Measurements from ENCODE around the gene SARS1.
"Not testable (repeated sequence)": the region's sequence is repeated elsewhere in the genome, so short reads cannot be mapped to it uniquely, and the experiment has no call there.

The SARS1 gene

GRCh38 chr1:109282497-109282951 lies 68.8 kb downstream of the SARS1 start:
- peak overlapping the region; percentile 91 to 97 for H3K4me3 ChIP-seq (ENCODE audit: low read depth in 1 of 2, low read length in 1 of 2)

GRCh38 chr1:109282952-109283747 lies 69.4 kb downstream of the SARS1 start, which contains the start of gene PSRC1:
Gene PSRC1 (minus strand): TSS chr1:109283145.
- peak within 1 kb of the TSS; percentile 91 to 97 for H3K4me3 ChIP-seq (ENCODE audit: low read depth in 1 of 2, low read length in 1 of 2)
- peak within 1 kb of the TSS; percentile 88 for H3K27ac ChIP-seq
- H3K9me3 ChIP-seq = no peaks in the 10 kb centered on the region
- no peaks in the 10 kb centered on the region for H3K27me3 ChIP-seq
- H3K4me1 ChIP-seq (ENCODE audit: control insufficient read depth in 1 of 2, insufficient read depth in 1 of 2, low read depth in 1 of 2, low read length in 1 of 2) = peaks cover 34 to 36% of the 10 kb centered on the region in 2 experiments
- peak; percentile 82 for TF ChIP-seq CTCF (IDR thresholded peaks at IDR 0.05)
- H3K36me3 ChIP-seq = no peaks in the 10 kb centered on the region

More at GRCh38 chr1:109282497-109282951, 68.8 kb downstream of the SARS1 start:
- no peak for TF ChIP-seq CTCF (IDR thresholded peaks at IDR 0.05)
- Histone ChIP-seq H3K9me3 (no peaks in the 10 kb centered on the region), H3K36me3 (no peaks in the 10 kb centered on the region), H3K4me1 (ENCODE audit: control insufficient read depth in 1 of 2, insufficient read depth in 1 of 2, low read depth in 1 of 2, low read length in 1 of 2) (peaks cover 36 to 37% of the 10 kb centered on the region in 2 experiments), H3K27me3 (no peaks in the 10 kb centered on the region), H3K27ac (peak overlapping the region; percentile 88)

GRCh38 chr1:109283748-109284600 lies 70.3 kb downstream of the SARS1 start:
- no peaks in the 10 kb centered on the region for H3K36me3 ChIP-seq
- H3K4me1 ChIP-seq (ENCODE audit: control insufficient read depth in 1 of 2, insufficient read depth in 1 of 2, low read depth in 1 of 2, low read length in 1 of 2) = peaks cover 34 to 36% of the 10 kb centered on the region in 2 experiments
- H3K27me3 ChIP-seq = no peaks in the 10 kb centered on the region
- H3K9me3 ChIP-seq = no peaks in the 10 kb centered on the region
- peak overlapping the region; percentile 91 to 97 for H3K4me3 ChIP-seq (ENCODE audit: low read depth in 1 of 2, low read length in 1 of 2)
- H3K27ac ChIP-seq = peak overlapping the region; percentile 88
- TF ChIP-seq CTCF (IDR thresholded peaks at IDR 0.05) = no peak

- H3K27ac ChIP-seq; H3K4me3 ChIP-seq (ENCODE audit: low read depth in 1 of 2, low read length in 1 of 2); H3K9me3 ChIP-seq; H3K36me3 ChIP-seq; H3K27me3 ChIP-seq: not testable (repeated sequence)
- H3K4me1 ChIP-seq (ENCODE audit: control insufficient read depth in 1 of 2, insufficient read depth in 1 of 2, low read depth in 1 of 2, low read length in 1 of 2) = peaks cover 34 to 36% of the 10 kb centered on the region in 2 experiments
Observed at GRCh38 chr1:109286762-109287161, 73.0 kb downstream of the SARS1 start.
